IPS DF 6.9 (cell line): ENCODE data around the gene ADARB2.

Source experiments
- DNase-seq: peaks from one replicate; pipeline ENCODE4 v3.0.0-alpha.2; 2013; ENCODE audit warnings: low read depth, low spot score
- H3K27ac ChIP-seq: one replicate; pipeline ENCODE4 v1.5.1; 2013; ENCODE audit warnings: low read length, control low read depth
- H3K27me3 ChIP-seq: 2 replicates; pipeline ENCODE4 v1.6.1; 2013; ENCODE audit warnings: mild to moderate bottlenecking, low read length; ENCODE audit not compliant: control insufficient read depth, insufficient read depth
- H3K36me3 ChIP-seq: 2 replicates; pipeline ENCODE4 v1.6.1; 2013; ENCODE audit warnings: low read length; ENCODE audit not compliant: control insufficient read depth, insufficient read depth
- H3K4me1 ChIP-seq: 2 replicates; pipeline ENCODE4 v1.6.1; 2013; ENCODE audit warnings: low read length; ENCODE audit not compliant: control insufficient read depth, insufficient read depth
- H3K4me3 ChIP-seq: 2 replicates; pipeline ENCODE4 v1.5.1; 2013; ENCODE audit warnings: mild to moderate bottlenecking, low read length
- H3K9me3 ChIP-seq: 2 replicates; pipeline ENCODE4 v1.6.1; 2013; ENCODE audit warnings: low read length, inconsistent platforms; ENCODE audit not compliant: control insufficient read depth, insufficient read depth
- WGBS: extraction: QIAGEN DNeasy Blood & Tissue Kit; methylation state at CpG from one replicate; pipeline ENCODE4 v1.1.7; 2013; ENCODE audit warnings: mixed read lengths, missing lambda C conversion rate; ENCODE audit not compliant: insufficient read length, insufficient coverage; 5-methylcytosine and 5-hydroxymethylcytosine counted together

Gene ADARB2

GRCh38 chr10:1736972-1737221 is 428 bp downstream of the ADARB2 start:
- no peaks in the 10 kb centered on the region for H3K9me3 ChIP-seq
- peak overlapping the region; percentile 51; the same call in 1 of the 2 replicates for H3K4me3 ChIP-seq
- WGBS, result no CpG with 5 or more reads among the region's 17 CpGs
- no peak overlapping the region for H3K27ac ChIP-seq
- H3K4me1 ChIP-seq, result no peaks in the 10 kb centered on the region
- no peak for DNase-seq
- peaks cover 16% of the 10 kb centered on the region; the same call in 1 of the 2 replicates for H3K27me3 ChIP-seq
- H3K36me3 ChIP-seq, result no peaks in the 10 kb centered on the region

GRCh38 chr10:1736144-1736971 is 967 bp downstream of the ADARB2 start:
- peak overlapping the region; percentile 51; the same call in 1 of the 2 replicates for H3K4me3 ChIP-seq
- peaks cover 16% of the 10 kb centered on the region; the same call in 1 of the 2 replicates for H3K27me3 ChIP-seq
- DNase-seq, result no peak
- no peaks in the 10 kb centered on the region for H3K36me3 ChIP-seq
- H3K4me1 ChIP-seq, result no peaks in the 10 kb centered on the region
- no CpG with 5 or more reads among the region's 43 CpGs for WGBS
- H3K27ac ChIP-seq, result no peak overlapping the region
- no peaks in the 10 kb centered on the region for H3K9me3 ChIP-seq

- H3K4me3 ChIP-seq, result no peak overlapping the region
- DNase-seq, result no peak
Measured at GRCh38 chr10:1735562-1735961, 1.8 kb downstream of the ADARB2 start.

GRCh38 chr10:1734288-1734687 is 3.0 kb downstream of the ADARB2 start:
- H3K4me3 ChIP-seq, result no peak overlapping the region
- DNase-seq, result no peak
- no peaks in the 10 kb centered on the region for H3K9me3 ChIP-seq
- H3K4me1 ChIP-seq, result no peaks in the 10 kb centered on the region
- H3K27ac ChIP-seq, result no peak overlapping the region
- H3K36me3 ChIP-seq, result no peaks in the 10 kb centered on the region
- whole genome bisulfite sequencing, result no CpG with 5 or more reads among the region's 3 CpGs
- H3K27me3 ChIP-seq, result peaks cover 14% of the 10 kb centered on the region; the same call in 1 of the 2 replicates

More at GRCh38 chr10:1735562-1735961, 1.8 kb downstream of the ADARB2 start:
- no CpG with 5 or more reads among the region's 8 CpGs for WGBS
- no peaks in the 10 kb centered on the region for H3K36me3 ChIP-seq
- no peak overlapping the region for H3K27ac ChIP-seq
- H3K4me1 ChIP-seq, result no peaks in the 10 kb centered on the region
- peaks cover 16% of the 10 kb centered on the region; the same call in 1 of the 2 replicates for H3K27me3 ChIP-seq
- no peaks in the 10 kb centered on the region for H3K9me3 ChIP-seq

- Histone ChIP-seq H3K9me3 (no peaks in the 10 kb centered on the region), H3K27ac (no peak overlapping the region), H3K27me3 (peaks cover 14% of the 10 kb centered on the region; the same call in 1 of the 2 replicates), H3K4me1 (no peaks in the 10 kb centered on the region), H3K36me3 (no peaks in the 10 kb centered on the region), H3K4me3 (no peak overlapping the region)
- WGBS, result no CpG with 5 or more reads among the region's 8 CpGs
- DNase-seq, result no peak
Measured at GRCh38 chr10:1733720-1734119, 3.6 kb downstream of the ADARB2 start.

- no peak for DNase-seq
- Histone ChIP-seq H3K27ac (no peak overlapping the region), H3K36me3 (no peaks in the 10 kb centered on the region), H3K27me3 (peaks cover 14% of the 10 kb centered on the region; the same call in 1 of the 2 replicates), H3K9me3 (no peaks in the 10 kb centered on the region), H3K4me1 (no peaks in the 10 kb centered on the region), H3K4me3 (no peak overlapping the region)
- no CpG with 5 or more reads among the region's 17 CpGs for WGBS
Measured at GRCh38 chr10:1732564-1732996, 4.7 kb downstream of the ADARB2 start.

- Histone ChIP-seq H3K27ac (no peak overlapping the region), H3K27me3 (peaks cover 11% of the 10 kb centered on the region; the same call in 1 of the 2 replicates), H3K4me3 (no peak overlapping the region), H3K4me1 (no peaks in the 10 kb centered on the region), H3K9me3 (no peaks in the 10 kb centered on the region), H3K36me3 (no peaks in the 10 kb centered on the region)
- no peak for DNase-seq
- WGBS, result no CpG with 5 or more reads among the region's 6 CpGs
Measured at GRCh38 chr10:1731592-1731991, 5.7 kb downstream of the ADARB2 start.

- Histone ChIP-seq H3K36me3 (no peaks in the 10 kb centered on the region), H3K27me3 (no peaks in the 10 kb centered on the region), H3K9me3 (no peaks in the 10 kb centered on the region), H3K27ac (no peak overlapping the region), H3K4me1 (no peaks in the 10 kb centered on the region), H3K4me3 (no peak overlapping the region)
- no peak for DNase-seq
- no CpG with 5 or more reads among the region's 3 CpGs for WGBS
Measured at GRCh38 chr10:1729751-1730150, 7.6 kb downstream of the ADARB2 start.

GRCh38 chr10:1726861-1727260 is 10.5 kb downstream of the ADARB2 start:
- no peaks in the 10 kb centered on the region for H3K36me3 ChIP-seq
- H3K4me3 ChIP-seq, result no peak overlapping the region
- DNase-seq, result no peak
- WGBS, result no CpG with 5 or more reads among the region's 11 CpGs
- no peaks in the 10 kb centered on the region for H3K4me1 ChIP-seq
- H3K27me3 ChIP-seq, result no peaks in the 10 kb centered on the region
- H3K9me3 ChIP-seq, result no peaks in the 10 kb centered on the region
- H3K27ac ChIP-seq, result no peak overlapping the region

- H3K4me3 ChIP-seq, result no peak overlapping the region
- H3K27ac ChIP-seq, result no peak overlapping the region
- H3K9me3 ChIP-seq, result no peaks in the 10 kb centered on the region
- no peaks in the 10 kb centered on the region for H3K27me3 ChIP-seq
- DNase-seq, result no peak
- no peaks in the 10 kb centered on the region for H3K4me1 ChIP-seq
- H3K36me3 ChIP-seq, result no peaks in the 10 kb centered on the region
- WGBS, result no CpG with 5 or more reads among the region's 15 CpGs
Measured at GRCh38 chr10:1724921-1725488, 12.3 kb downstream of the ADARB2 start.
